Measurements from ENCODE around the gene C21orf91. TPM values are rescaled to one million over a fixed set of nuclear protein-coding genes. Genes with fewer than 3 reads are reported as not detected.

Gene C21orf91
- total RNA-seq, 1 experiment from 2014 or later: 49.2 TPM

DNA sequence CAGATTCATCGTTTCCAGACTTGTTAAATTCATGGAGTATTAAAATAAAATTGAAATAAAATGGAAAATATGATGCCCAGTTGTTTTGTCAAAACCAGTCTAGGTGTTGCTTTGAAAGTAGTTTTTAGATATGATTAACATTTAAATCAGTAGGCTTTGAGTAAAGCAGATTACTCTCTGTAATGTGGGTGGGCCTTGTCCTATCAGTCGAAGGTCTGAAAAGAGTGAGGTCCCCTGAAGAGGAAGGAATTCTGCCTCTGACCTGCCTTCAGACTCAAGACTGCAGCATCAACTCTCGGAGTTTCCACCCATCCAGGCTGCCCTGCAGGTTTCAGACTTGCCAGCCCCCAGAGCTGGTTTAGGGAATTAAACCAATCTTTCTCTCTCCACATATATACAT is 36.2 kb downstream of the C21orf91 start:
- Histone ChIP-seq H3K4me2 (ENCODE audit: insufficient read depth, insufficient read length, low read length) (no peak overlapping the region), H2BK12ac (ENCODE audit: insufficient read length, low read depth, low read length) (no peak overlapping the region), H3T11ph (ENCODE audit: low read length) (no peak overlapping the region), H3K18ac (ENCODE audit: insufficient read length, low read depth, low read length) (no peak overlapping the region), H3K4ac (ENCODE audit: low read depth, low read length) (no peak overlapping the region), H3K79me1 (ENCODE audit: insufficient read depth, low read depth, low read length, poor library complexity, severe bottlenecking) (no peaks in the 10 kb centered on the region), H3K4me1 (ENCODE audit: insufficient read depth, low read length) (no peaks in the 10 kb centered on the region; the same call in 1 of the 2 replicates), H3K23me2 (ENCODE audit: insufficient read length, low read depth, low read length, poor library complexity, severe bottlenecking) (no peaks in the 10 kb centered on the region), H2BK20ac (ENCODE audit: low read depth, low read length, poor library complexity, severe bottlenecking) (no peak overlapping the region), H3K9me3 (ENCODE audit: control insufficient read depth, low read depth, low read length) (no peaks in the 10 kb centered on the region), H3K56ac (ENCODE audit: insufficient read length, low read depth, low read length) (no peak overlapping the region), H3K27me3 (ENCODE audit: insufficient read depth, low read length) (no peaks in the 10 kb centered on the region), H2AK5ac (ENCODE audit: insufficient read length, low read length) (no peak overlapping the region), H3K9ac (ENCODE audit: extremely low read depth, insufficient read length, low read length) (no peak overlapping the region), H2BK15ac (ENCODE audit: low read depth, low read length) (no peak overlapping the region), H2BK120ac (ENCODE audit: low read depth, low read length, poor library complexity, severe bottlenecking) (no peak overlapping the region), H2AFZ (ENCODE audit: low read length) (no peak overlapping the region), H3K27ac (ENCODE audit: insufficient read length, low read depth, low read length) (no peak overlapping the region), H3K23ac (ENCODE audit: insufficient read length, low read depth, low read length) (no peak overlapping the region), H4K5ac (ENCODE audit: insufficient read length, low read depth, low read length) (no peak overlapping the region), H4K91ac (ENCODE audit: insufficient read length, low read depth, low read length) (no peak overlapping the region), H3K79me2 (ENCODE audit: insufficient read depth, low read length) (no peaks in the 10 kb centered on the region), H4K20me1 (ENCODE audit: control insufficient read depth, insufficient read depth, insufficient read length) (no peaks in the 10 kb centered on the region), H3K14ac (ENCODE audit: insufficient read depth, low read length) (no peak overlapping the region), H4K8ac (replicated peaks; ENCODE audit: insufficient read length, low read depth, low read length) (no peak overlapping the region), H2BK5ac (ENCODE audit: insufficient read length, low read length) (no peak overlapping the region)
- Mint-ChIP-seq H3K9me3 (no peaks in the 10 kb centered on the region; a peak in 2 of 5 replicates), H3K4me1 (peaks cover 18 to 25% of the 10 kb centered on the region in 2 experiments), H3K36me3 (ENCODE audit: insufficient read depth in 1 of 3, low read depth in 3 of 3) (peaks cover 34 to 52% (median 47%) of the 10 kb centered on the region in 3 experiments), H3K27me3 (ENCODE audit: low read depth) (no peaks in the 10 kb centered on the region), H3K4me3 (no peak overlapping the region), H3K27ac (no peak overlapping the region)
- no peak for DNase-seq
- TF ChIP-seq CTCF (conservative IDR thresholded peaks at IDR 0.05): no peak
- WGBS (ENCODE audit: extremely low coverage, insufficient read length, low lambda C conversion rate): no CpG with 5 or more reads among the region's 3 CpGs

All from H9 (cell line).